ENCODE measurements around the gene ATG7. TPM values are rescaled to one million over a fixed set of nuclear protein-coding genes. Genes with fewer than 3 reads are reported as not detected.

Gene ATG7
- total and polyA plus RNA-seq, 10 of the 15 experiments (the other 5 are each of a cell fraction or from before 2014, with no cell fraction given): 13.5 to 49.5 (median 26.4) TPM

- Histone ChIP-seq H3K4me3 (no peak overlapping the region), H3K4me1 (ENCODE audit: control insufficient read depth, insufficient read depth, low read length) (no peaks in the 10 kb centered on the region), H3K9ac (ENCODE audit: control insufficient read depth, insufficient read depth, low read length) (no peak overlapping the region), H3K36me3 (ENCODE audit: control insufficient read depth in 2 of 2, insufficient read depth in 2 of 2, low read length in 1 of 2) (no peaks in the 10 kb centered on the region), H3K27ac (ENCODE audit: control insufficient read depth, insufficient read depth) (no peak overlapping the region), H3K9me3 (replicated peaks; ENCODE audit: control insufficient read depth, insufficient read depth, low read length) (no peaks in the 10 kb centered on the region), H3K4me2 (ENCODE audit: control insufficient read depth, insufficient read depth) (no peak overlapping the region), H3K79me2 (ENCODE audit: control insufficient read depth, insufficient read depth, low read length) (no peaks in the 10 kb centered on the region), H3K27me3 (replicated peaks in 1 of 2; ENCODE audit: control insufficient read depth in 2 of 2, insufficient read depth in 2 of 2, low read length in 1 of 2) (no peaks in the 10 kb centered on the region), H4K20me1 (ENCODE audit: control insufficient read depth, insufficient read depth) (no peaks in the 10 kb centered on the region), H2AFZ (ENCODE audit: control insufficient read depth, low read depth, low read length) (no peak overlapping the region)
- ChIA-PET CTCF (no interaction called here), SMC1A (ENCODE audit: uncharacterized antibody, unreplicated experiment) (interaction anchor here (1.1 kb wide), 1 partner anchor 195 kb away, joined by 3 read pairs; no protein-coding TSS in a partner anchor), RAD21 (ENCODE audit: unreplicated experiment) (no interaction called here), POLR2A (no interaction called here)
- FAIRE-seq (no peak), DNase-seq (ENCODE audit: low read depth, low spot score) (no peak), ATAC-seq (no peak)
- no peak for TF ChIP-seq ZNF687 (IDR thresholded peaks at IDR 0.05)
- TF ChIP-seq MEF2A (IDR thresholded peaks at IDR 0.05; ENCODE audit: insufficient read depth, low read depth, low read length): no peak
- in situ Hi-C loops (cut with MboI) (no loop called here), intact Hi-C loops (cut with micrococcal nuclease; ENCODE audit: unreplicated experiment) (no loop called here)
- 94% methylated on average over 2 of the region's 2 CpGs for WGBS (ENCODE audit: insufficient coverage, insufficient replicate concordance, low lambda C conversion rate, missing lambda C conversion rate)
- BruUV-seq (replicated peaks): no TSS peak
Observed at GRCh38 chr3:11478167-11478566, 206.0 kb downstream of the ATG7 start.

GRCh38 chr3:11479221-11479620 lies 207.0 kb downstream of the ATG7 start:
- SMC1A ChIA-PET (ENCODE audit: uncharacterized antibody, unreplicated experiment): interaction anchor here (0.7 kb wide), 1 partner anchor 139 kb away, joined by 3 read pairs; no protein-coding TSS in a partner anchor
- no peak overlapping the region for H3K4me2 ChIP-seq (ENCODE audit: control insufficient read depth, insufficient read depth)

More at GRCh38 chr3:11479221-11479620, 207.0 kb downstream of the ATG7 start:
- TF ChIP-seq BACH1 (IDR thresholded peaks at IDR 0.05; ENCODE audit: borderline replicate concordance) (no peak), YBX1 (IDR thresholded peaks at IDR 0.05) (no peak), SUPT20H (IDR thresholded peaks at IDR 0.05; ENCODE audit: borderline replicate concordance, control insufficient read depth, low read depth, low read length) (no peak), SREBF1 (IDR thresholded peaks at IDR 0.05; ENCODE audit: low read length) (no peak)
- FAIRE-seq (no peak), DNase-seq (ENCODE audit: low read depth, low spot score) (no peak), ATAC-seq (no peak)
- Histone ChIP-seq H3K79me2 (ENCODE audit: control insufficient read depth, insufficient read depth, low read length) (no peaks in the 10 kb centered on the region), H2AFZ (ENCODE audit: control insufficient read depth, low read depth, low read length) (no peak overlapping the region), H3K27me3 (replicated peaks in 1 of 2; ENCODE audit: control insufficient read depth in 2 of 2, insufficient read depth in 2 of 2, low read length in 1 of 2) (no peaks in the 10 kb centered on the region), H3K9me3 (replicated peaks; ENCODE audit: control insufficient read depth, insufficient read depth, low read length) (no peaks in the 10 kb centered on the region), H3K4me3 (no peak overlapping the region), H3K36me3 (ENCODE audit: control insufficient read depth in 2 of 2, insufficient read depth in 2 of 2, low read length in 1 of 2) (no peaks in the 10 kb centered on the region), H3K9ac (ENCODE audit: control insufficient read depth, insufficient read depth, low read length) (no peak overlapping the region), H4K20me1 (ENCODE audit: control insufficient read depth, insufficient read depth) (no peaks in the 10 kb centered on the region), H3K27ac (ENCODE audit: control insufficient read depth, insufficient read depth) (no peak overlapping the region), H3K4me1 (ENCODE audit: control insufficient read depth, insufficient read depth, low read length) (no peaks in the 10 kb centered on the region)
- ChIA-PET POLR2A (no interaction called here), RAD21 (ENCODE audit: unreplicated experiment) (no interaction called here), CTCF (interaction anchor here (0.6 to 1.0 kb wide), 2 partner anchors 172 to 818 kb away, joined by 3 read pairs; no protein-coding TSS in a partner anchor)
- no TSS peak for BruUV-seq (replicated peaks)
- in situ Hi-C loops (cut with MboI) (no loop called here), intact Hi-C loops (cut with micrococcal nuclease; ENCODE audit: unreplicated experiment) (no loop called here)
- 94% methylated on average over 3 of the region's 3 CpGs for WGBS (ENCODE audit: insufficient coverage, insufficient replicate concordance, low lambda C conversion rate, missing lambda C conversion rate)
